HG03196 (cell line): ENCODE results near the gene RFC3.
"Not testable (repeated sequence)": the region's sequence is repeated elsewhere in the genome, so short reads cannot be mapped to it uniquely, and the experiment has no call there.

Experiments used
- ATAC-seq: cut with Tn5 transposase; IDR thresholded peaks from one replicate; pipeline ENCODE4 v1.9.1; 2021; ENCODE audit not compliant: unreplicated experiment

RFC3 gene

GRCh38 chr13:33817901-33818706, at the start of gene RFC3:
Gene RFC3, plus strand, starts transcription at chr13:33818149. Its CDS starts 30 bp downstream, at chr13:33818179.
- peak; percentile 94 for ATAC-seq

GRCh38 chr13:33771296-33771695, 46.7 kb upstream of the RFC3 start:
- no peak for ATAC-seq

- ATAC-seq: no peak
These were observed 44.0 kb upstream of the RFC3 start for GRCh38 chr13:33773790-33774462.

GRCh38 chr13:33775339-33776108, 42.4 kb upstream of the RFC3 start:
- no peak for ATAC-seq

- no peak for ATAC-seq
These were observed 41.6 kb upstream of the RFC3 start for GRCh38 chr13:33776239-33776881.

- no peak for ATAC-seq
These were observed 35.3 kb upstream of the RFC3 start for GRCh38 chr13:33782631-33783030.

- not testable (repeated sequence) for ATAC-seq
These were observed 34.7 kb upstream of the RFC3 start for GRCh38 chr13:33783212-33783611.

- no peak for ATAC-seq
These were observed 33.2 kb upstream of the RFC3 start for GRCh38 chr13:33784738-33785137.

- no peak for ATAC-seq
These were observed 32.6 kb upstream of the RFC3 start for GRCh38 chr13:33785384-33785783.

- ATAC-seq: peak; percentile 61
These were observed 30.8 kb upstream of the RFC3 start for GRCh38 chr13:33787051-33787591.

GRCh38 chr13:33789066-33789606, 28.8 kb upstream of the RFC3 start:
- no peak for ATAC-seq

GRCh38 chr13:33789739-33790138, 28.2 kb upstream of the RFC3 start:
- ATAC-seq: no peak

GRCh38 chr13:33793726-33794125, 24.2 kb upstream of the RFC3 start:
- no peak for ATAC-seq

- ATAC-seq: no peak
These were observed 23.4 kb upstream of the RFC3 start for GRCh38 chr13:33794576-33794975.

GRCh38 chr13:33796095-33796494, 21.9 kb upstream of the RFC3 start:
- ATAC-seq: no peak

- ATAC-seq: no peak
These were observed 20.3 kb upstream of the RFC3 start for GRCh38 chr13:33797622-33798021.

- no peak for ATAC-seq
These were observed 19.9 kb upstream of the RFC3 start for GRCh38 chr13:33798023-33798422.

- no peak for ATAC-seq
These were observed 17.9 kb upstream of the RFC3 start for GRCh38 chr13:33799950-33800592.

GRCh38 chr13:33800646-33801186, 17.2 kb upstream of the RFC3 start:
- ATAC-seq: no peak
